Measurements from ENCODE around the gene NBEA. TPM values are rescaled to one million over a fixed set of nuclear protein-coding genes. Genes with fewer than 3 reads are reported as not detected.

Gene NBEA
- total RNA-seq, 1 donor from 2014 or later: 19.1 TPM

GRCh38 chr13:35502456-35502855 is 560.4 kb downstream of the NBEA start:
- no peak for ATAC-seq (ENCODE audit: poor library complexity)
- intact Hi-C loops (cut with DNase I): no loop called here
- DNase-seq: no peak

DNA sequence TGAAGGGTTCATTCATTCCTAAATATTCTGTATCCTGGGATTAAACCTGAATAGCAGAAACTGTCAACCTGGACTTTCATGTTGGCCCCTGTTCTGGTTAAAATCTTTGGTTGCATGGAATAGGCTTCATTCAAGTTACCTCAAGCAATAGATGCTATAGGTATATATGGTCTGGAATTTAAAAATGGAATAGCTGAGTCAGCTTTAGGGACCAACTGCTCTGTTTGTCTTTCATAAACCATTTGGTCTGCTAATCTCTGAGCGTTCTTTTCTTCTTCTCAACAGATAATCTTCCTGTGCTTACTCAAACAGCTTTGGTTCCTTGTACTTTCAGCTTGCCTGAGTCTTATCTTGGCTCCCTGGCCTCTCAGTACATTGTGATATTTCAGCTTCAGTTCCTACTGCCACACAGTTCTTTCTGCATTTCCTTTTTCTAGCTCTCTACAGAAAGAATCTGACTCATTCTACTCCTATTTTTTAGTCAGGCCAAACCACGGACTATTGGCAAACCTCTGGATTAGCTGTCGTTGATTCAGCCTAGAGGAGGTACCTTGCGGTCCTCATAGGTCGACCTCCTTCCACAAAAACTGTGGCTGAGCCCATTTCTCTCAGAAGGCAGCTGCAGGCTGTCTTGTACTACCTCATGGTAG is 570.3 kb downstream of the NBEA start:
- peak; percentile 72 for ATAC-seq (ENCODE audit: poor library complexity)
- intact Hi-C loops (cut with DNase I): no loop called here
- DNase-seq: no peak

DNA sequence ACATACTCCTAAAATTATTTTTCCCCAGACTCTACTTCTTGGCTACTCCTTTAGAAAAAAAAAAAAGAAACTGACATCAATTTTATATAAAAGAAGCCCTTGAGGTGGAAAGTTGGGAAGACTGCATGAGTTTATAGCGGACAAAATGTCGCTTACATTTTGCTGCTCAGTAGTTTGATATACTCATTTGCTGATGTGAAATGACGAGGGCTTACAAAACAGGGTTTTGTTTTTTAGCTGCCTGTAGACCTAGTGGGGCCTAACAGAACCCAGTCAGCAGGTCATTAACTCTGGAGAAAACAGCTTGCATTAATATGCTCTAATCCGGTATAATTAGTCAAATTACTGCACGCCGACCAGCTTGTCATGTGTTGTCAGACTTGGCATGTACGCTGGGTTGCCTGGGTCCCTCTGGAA is 572.0 kb downstream of the NBEA start:
- no peak for ATAC-seq (ENCODE audit: poor library complexity)
- no peak for DNase-seq
- intact Hi-C loops (cut with DNase I): no loop called here

GRCh38 chr13:35514801-35515502 is 572.9 kb downstream of the NBEA start:
- intact Hi-C loops (cut with DNase I): no loop called here
- no peak for ATAC-seq (ENCODE audit: poor library complexity)
- DNase-seq: no peak

GRCh38 chr13:35518337-35518946 is 576.4 kb downstream of the NBEA start:
- no peak for ATAC-seq (ENCODE audit: poor library complexity)
- intact Hi-C loops (cut with DNase I): no loop called here
- no peak for DNase-seq

- intact Hi-C loops (cut with DNase I): no loop called here
Measured at GRCh38 chr13:35524171-35524570, 582.1 kb downstream of the NBEA start.

DNA sequence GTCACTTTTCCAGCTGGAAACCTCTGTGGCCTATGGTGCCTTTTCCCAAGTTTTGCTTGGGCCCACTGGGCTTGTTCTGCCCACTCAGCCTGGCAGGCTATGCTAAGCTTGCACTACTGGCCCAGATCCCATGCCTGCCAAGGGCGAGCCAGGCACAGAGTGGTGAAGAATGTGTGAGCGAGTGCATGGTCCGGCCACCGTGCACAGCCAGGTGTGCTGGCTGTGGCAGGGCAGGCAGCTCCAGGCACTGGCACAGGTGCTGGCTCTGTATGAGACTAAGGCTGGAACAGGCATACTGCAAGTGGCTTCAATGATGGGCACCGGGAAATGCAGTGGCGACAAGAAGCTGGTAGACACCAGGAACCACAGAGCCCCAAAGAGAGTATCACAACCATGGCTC is 584.5 kb downstream of the NBEA start:
- no peak for ATAC-seq (ENCODE audit: poor library complexity)
- no peak for DNase-seq
- intact Hi-C loops (cut with DNase I): no loop called here

More at GRCh38 chr13:35524171-35524570, 582.1 kb downstream of the NBEA start:
- ATAC-seq (ENCODE audit: poor library complexity) (peak; percentile 73), DNase-seq (no peak)

DNA sequence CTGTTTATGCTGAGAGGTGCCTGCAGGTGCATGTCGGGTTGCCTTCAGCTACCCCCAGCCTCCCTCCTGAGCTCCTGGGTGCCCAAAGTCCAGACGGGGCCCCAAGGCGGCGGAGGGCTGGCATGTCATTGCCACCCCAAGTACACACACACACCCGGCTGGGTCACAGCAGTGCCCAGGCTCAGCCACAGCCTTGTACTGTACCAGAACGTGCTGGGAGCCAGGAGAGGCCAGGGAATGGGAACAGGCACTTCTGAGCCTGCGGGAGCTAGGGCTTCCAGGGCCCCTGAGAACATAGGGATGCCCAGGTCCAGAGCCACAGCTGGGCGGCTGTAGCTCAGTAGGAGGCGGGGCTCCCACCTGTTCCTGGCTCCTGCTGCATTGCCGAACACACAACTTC is 585.4 kb downstream of the NBEA start:
- DNase-seq: no peak
- intact Hi-C loops (cut with DNase I): no loop called here
- ATAC-seq (ENCODE audit: poor library complexity): no peak

DNA sequence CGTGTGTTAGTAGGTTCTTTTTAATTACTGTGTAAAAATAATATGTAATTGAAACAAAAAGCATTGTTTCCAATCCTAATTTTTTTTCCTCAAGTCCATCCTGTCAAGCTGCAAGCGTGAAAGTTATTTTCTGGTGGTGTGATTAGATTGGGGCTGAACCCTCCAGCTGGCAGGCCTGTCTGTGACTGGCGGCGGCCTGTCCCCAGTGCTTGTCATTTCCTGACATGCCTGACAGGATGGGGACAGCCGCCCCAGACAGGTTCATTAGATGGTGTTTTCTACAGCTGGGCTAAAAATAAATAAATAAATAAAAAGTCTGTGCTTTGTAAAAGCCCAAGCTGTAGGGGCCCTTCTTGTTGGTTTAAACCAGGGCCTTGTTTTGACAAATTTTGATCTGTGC is 588.1 kb downstream of the NBEA start:
- ATAC-seq (ENCODE audit: poor library complexity): peak; percentile 65
- intact Hi-C loops (cut with DNase I): no loop called here
- DNase-seq: no peak

DNA sequence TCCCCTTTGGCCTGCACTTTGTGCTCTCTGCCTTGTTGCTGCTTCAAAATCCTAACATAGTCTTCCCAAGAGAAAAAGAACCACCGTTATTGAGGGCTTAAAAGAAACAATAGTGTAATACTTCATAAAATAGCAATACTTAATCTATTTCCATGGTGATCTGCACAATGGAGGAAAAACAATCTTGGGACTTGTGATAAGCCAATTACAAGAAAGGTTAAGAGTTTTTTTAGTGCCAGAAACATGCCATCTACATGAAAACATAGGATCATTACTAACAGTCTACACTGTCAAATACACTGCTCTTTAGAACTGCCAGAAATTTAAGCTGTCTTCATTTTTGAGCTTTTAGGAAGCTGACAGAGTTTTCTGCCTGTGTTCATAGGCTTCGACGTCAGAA is 588.5 kb downstream of the NBEA start:
- DNase-seq (no peak), ATAC-seq (ENCODE audit: poor library complexity) (no peak)
- intact Hi-C loops (cut with DNase I): no loop called here

GRCh38 chr13:35531526-35531925 is 589.5 kb downstream of the NBEA start:
- ATAC-seq (ENCODE audit: poor library complexity) (no peak), DNase-seq (no peak)
- intact Hi-C loops (cut with DNase I): no loop called here

- no peak for DNase-seq
- no peak for ATAC-seq (ENCODE audit: poor library complexity)
- intact Hi-C loops (cut with DNase I): no loop called here
Measured at GRCh38 chr13:35534343-35534742, 592.3 kb downstream of the NBEA start.

DNA sequence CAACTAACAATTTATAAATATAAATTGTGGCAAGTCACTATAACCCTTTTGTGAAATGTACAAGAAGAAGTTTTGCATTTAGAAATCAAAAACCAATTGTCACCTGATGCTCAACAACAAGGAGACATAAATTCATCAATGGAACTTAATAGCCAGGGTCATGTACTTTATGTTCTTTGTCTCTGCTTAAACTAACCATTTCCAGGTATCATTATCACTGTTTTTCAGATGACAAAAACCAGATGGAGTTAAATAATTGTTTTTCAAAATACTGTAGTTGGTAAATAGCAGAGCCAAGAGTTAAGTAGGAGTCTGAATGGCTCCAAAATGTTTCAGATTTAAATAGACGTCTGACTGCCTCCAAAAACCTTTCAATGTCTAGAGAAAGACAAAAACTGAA is 606.7 kb downstream of the NBEA start:
- no peak for DNase-seq
- intact Hi-C loops (cut with DNase I): no loop called here
- no peak for ATAC-seq (ENCODE audit: poor library complexity)

DNA sequence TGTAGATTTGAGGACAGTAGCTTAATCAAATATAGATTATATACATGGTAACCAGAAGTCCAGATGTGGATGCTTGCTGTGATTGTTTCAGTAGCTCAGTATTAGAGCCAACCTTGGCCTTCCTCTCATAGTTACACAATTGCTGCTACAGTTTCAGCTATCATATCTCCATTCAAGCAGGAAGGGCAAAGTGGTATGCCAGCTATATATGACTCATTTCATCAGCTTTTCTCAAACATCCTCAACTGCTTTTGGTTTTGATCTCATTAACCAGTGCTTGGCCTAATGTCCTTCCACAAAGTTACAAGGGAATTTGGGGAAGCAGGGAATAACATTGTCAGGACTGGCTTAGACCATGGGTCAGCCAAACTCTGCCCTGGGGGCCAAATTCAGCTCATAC is 607.4 kb downstream of the NBEA start:
- DNase-seq (no peak), ATAC-seq (ENCODE audit: poor library complexity) (no peak)
- intact Hi-C loops (cut with DNase I): no loop called here

DNA sequence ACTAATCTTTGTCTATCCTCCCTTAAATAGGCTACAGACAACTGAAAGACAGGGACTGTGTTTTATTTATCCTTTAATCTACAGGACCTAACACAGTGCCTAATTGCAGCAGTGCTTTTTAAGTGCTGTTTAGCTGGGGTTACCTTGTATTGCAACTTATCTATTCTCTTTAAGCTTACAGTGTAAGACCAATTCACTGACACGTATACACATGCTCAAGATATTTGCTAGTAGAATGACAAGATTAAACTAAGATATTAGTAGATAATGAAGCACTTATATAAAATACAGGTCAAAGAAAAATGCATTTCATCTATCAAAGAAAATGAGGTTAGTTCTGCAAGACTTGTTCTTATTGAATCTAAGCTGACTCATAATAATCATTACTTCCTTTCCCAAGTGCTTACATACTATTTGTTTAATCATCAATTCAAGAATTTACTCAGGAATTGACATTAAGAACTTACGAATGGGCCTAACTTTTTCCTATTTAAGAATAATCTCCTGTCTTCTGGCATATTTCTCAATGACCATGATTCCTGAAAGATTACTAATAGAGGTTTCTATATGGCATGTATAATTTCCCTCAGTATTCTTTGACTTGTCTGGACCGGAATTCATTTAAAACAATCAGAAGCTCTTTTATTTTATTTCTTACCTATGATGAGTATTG is 610.2 kb downstream of the NBEA start:
- DNase-seq (no peak), ATAC-seq (ENCODE audit: poor library complexity) (no peak)
- intact Hi-C loops (cut with DNase I): no loop called here

DNA sequence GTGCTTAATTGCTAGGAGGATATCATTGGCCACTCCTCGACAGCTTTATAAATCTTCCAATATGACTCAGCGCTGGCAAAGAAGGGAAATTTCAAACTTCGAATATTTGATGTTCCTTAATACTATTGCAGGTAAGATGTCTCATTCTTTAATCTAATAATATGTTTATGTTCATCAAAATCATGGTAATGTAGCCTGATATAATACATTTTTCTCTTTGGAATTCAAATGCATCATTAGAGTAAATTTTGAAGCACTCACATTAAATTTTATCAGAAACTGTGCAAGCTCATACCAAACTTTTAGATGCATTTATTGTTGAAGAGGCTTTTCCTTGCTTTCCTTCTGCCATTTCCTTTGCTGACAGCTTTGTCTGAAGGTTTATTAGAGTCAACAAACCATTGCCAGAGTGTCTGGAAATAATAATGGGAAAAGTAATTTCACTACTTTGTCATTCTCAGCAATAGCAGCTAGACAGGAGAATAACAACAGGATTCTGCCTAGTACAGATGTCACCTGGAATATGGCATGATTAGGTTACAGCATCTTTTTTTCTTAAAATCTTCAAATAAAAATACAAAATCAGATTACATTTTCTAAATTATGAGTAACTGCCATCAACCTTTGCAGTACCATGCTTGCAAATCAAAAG is 613.0 kb downstream of the NBEA start:
- intact Hi-C loops (cut with DNase I): no loop called here
- DNase-seq (no peak), ATAC-seq (ENCODE audit: poor library complexity) (no peak)

- ATAC-seq (ENCODE audit: poor library complexity): no peak
- intact Hi-C loops (cut with DNase I): no loop called here
Measured at GRCh38 chr13:35557475-35557874, 615.4 kb downstream of the NBEA start.

DNA sequence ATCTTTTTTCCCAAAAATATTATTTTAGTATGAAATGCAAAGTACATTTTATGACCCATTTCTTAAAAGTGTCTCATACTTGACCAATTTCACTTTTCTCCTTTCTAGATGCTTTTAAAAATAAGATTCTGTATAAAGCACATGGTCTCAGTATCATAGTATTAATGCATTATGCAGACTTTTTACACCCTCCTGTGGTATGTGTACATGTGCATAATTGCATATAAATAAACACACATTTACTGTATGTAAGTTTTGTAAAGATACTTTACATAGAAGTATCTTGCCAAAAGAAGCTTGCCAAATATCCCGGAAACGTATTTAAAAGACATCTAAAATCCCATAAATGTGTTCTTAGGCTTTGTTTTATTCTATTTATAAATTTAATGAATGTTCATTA is 619.5 kb downstream of the NBEA start:
- ATAC-seq (ENCODE audit: poor library complexity) (no peak), DNase-seq (no peak)
- intact Hi-C loops (cut with DNase I): no loop called here

More at GRCh38 chr13:35557475-35557874, 615.4 kb downstream of the NBEA start:
- no peak for DNase-seq

- no peak for DNase-seq
- intact Hi-C loops (cut with DNase I): no loop called here
Measured at GRCh38 chr13:35565273-35565672, 623.2 kb downstream of the NBEA start.

More at GRCh38 chr13:35565273-35565672, 623.2 kb downstream of the NBEA start:
- no peak for ATAC-seq (ENCODE audit: poor library complexity)

All from Right ventricle myocardium superior (tissue), 1 donor.